HG03571 (cell line): ENCODE results near the gene YES1.
"Not testable (repeated sequence)": the region's sequence is repeated elsewhere in the genome, so short reads cannot be mapped to it uniquely, and the experiment has no call there.

Experiments
- ATAC-seq: cut with Tn5 transposase; IDR thresholded peaks from one replicate; pipeline ENCODE4 v1.9.1; 2021; ENCODE audit not compliant: unreplicated experiment

The YES1 gene

DNA sequence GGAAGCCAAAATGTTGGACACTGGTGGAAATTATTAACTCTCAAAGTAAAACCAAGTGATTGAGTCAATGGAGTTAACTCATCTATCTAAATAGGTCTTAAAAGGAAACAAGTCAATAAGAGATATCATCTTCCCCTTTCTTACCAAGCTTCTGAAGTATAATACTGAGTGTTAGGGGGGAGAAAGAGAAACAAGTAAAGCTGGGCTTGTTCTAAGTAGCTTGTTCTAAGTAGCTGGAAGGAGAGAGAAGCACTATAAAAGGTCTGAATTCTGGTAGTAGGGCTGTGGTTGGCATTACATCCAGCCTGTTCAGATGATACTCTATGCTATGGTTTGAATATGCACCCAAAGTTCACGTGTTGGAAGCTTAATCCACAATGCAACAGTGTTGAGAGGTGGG is 26.8 kb downstream of the YES1 start:
- no peak for ATAC-seq

DNA sequence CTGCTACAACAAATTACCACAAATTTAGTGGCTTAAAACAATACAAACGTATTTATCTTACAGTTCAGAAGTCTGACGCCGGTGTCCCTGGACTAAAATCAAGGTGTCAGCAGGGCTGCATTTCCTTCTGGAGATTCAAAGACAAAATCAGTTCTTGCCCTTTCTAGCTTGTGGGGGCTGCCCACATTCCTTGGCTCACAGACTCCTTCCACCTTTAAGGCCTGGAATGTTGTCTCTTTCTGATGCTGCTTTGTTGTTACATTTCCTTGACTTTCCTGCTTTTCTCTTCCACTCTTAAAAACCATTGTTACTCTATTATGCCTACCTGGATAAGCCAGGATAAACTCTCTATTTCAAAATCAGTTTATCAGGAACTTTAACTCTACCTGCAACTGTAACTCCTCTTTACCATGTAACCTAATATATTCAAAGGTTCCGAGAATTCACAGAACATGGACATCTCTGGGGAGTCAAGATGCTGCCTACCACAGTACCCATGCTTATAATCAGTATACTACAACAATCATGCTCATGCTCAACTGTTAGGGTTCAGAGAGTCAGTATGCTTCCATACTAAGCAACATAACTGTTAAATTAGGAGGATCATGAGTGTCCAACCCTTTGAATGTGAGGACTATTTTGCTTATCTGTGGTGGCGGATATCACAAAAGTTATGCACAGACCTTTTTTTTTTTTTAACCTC is 27.4 kb downstream of the YES1 start:
- ATAC-seq, result no peak

DNA sequence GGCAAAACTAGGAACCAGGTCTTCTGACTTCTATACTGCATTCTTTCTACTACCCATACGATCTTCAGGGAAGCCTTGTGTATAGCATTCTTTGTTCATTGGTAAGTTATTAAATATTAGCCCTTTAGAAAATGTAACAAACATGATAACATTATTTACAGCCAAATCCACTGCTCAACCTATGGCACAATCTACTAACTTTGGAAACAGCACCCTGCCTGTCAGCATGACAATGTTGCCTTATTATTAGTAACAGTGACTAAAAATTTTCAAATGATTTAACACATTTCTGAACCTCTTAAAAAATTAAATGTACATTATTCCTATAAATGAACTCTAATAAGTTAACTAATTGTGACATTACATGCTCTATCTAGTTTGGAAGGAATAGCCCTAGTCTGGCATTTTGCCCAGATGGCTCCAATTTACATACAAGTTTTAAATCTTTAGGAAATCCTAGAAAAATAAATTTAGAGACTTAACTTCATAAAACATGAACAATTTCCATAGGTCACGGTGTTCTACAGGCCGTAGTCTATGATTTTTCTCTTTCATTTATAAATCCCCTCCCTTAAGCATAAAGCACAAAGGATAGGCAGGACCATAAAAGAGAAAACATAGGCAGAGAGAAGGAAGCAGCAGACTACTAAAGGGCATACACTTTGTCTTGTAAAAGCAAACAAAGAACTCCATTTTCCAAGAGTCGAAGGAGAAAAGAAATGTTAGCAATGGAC is 33.7 kb downstream of the YES1 start:
- no peak for ATAC-seq

DNA sequence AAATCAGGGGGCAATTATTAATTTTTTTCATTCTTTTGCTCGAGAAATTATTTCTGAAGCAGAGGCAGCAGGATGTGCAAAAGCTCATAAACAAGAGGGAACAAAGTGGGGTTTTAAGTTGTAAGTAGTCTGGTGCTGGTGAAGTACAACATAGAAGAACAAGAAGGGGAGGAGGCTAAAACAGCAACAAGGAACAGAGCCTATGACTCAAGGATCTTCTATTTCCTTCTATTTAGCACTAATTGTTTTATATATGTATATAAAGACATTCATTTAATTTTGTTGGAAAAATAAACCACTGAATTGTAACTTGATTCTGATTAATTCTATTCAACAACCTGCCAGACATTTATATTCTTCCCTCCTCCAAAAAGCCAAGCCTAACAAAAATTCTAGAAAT is 35.0 kb downstream of the YES1 start:
- no peak for ATAC-seq

DNA sequence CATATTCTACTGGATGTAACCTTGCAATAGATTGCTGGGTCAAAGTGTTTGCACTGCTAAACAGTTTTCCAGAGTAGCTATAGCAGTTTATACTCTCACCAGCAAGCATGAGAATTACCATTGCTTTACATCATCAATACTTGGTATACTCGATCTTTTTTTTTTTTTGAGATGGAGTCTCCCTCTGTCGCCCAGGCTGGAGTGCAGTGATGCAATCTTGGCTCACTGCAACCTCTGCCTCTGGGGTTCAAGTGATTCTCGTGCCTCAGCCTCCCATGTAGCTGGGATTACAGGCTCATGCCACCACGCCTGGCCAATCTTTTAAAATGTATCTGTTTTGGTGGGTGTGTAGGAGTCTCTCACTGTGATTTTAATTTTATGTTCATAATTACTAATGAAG is 36.0 kb downstream of the YES1 start:
- ATAC-seq, result not testable (repeated sequence)

DNA sequence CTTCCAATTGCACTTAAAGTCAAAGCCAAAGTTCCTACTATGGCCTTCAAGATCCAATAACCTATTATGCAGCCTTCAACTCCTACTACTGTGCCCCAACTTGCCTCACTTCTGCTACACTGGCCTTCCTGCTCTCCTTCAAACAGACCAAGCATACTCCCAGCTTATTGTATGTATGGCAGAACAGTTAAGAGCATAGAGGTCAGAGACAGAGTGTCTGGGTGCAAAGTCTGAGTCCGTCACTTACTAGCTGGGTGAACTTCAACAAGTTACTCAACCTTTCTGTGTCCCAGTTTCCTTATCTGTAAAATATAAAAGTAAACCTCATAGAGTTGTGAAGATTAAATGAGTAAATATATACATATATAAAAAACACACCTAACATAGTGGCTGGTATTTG is 37.2 kb downstream of the YES1 start:
- ATAC-seq, result no peak

DNA sequence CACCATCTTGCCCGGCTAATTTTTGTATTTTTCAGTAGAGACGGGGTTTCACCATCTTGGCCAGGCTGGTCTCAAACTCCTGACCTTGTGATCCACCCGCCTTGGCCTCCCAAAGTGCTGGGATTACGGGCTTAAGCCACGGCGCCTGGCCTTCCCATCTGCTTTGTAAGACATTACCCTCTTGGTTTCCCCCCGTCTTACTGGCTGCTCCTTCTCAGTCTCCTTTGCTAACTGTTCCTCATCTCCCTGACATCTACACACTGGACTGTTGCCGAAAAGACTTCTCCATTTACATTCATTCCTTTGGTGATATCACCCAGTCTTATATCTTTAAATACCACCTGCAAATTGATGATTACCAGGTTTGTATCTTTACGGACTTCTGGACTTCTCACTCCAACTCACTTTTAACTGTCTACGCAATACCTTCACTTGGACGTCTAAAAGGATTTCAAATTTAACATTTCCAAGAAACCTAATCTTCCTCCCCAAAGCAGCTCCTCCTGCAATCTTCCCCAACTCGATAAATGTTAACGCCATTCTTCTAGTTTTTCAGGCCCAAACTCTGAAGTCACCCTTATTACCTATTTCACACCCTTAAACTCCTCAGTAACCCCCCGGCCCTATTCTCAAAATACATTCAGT is 37.9 kb downstream of the YES1 start:
- no peak for ATAC-seq

DNA sequence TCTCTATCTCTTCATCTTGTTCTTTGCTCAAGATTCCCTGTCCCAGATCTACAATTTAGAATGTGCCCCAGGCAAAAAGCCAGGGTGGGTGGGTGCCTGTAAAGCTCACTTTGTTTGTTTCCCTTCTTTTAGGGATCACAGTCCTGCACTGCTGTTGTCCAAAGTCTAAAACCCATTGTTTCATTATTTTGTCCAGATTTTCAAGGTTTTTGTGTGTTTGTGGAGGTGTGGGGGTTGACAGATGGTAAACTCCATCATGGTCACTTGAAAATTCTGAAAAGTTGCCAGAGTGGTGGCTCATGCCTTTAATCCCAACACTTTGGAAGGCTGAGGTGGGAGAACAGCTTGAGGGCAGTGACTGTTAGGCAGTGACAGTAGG is 41.5 kb downstream of the YES1 start:
- ATAC-seq, result no peak

DNA sequence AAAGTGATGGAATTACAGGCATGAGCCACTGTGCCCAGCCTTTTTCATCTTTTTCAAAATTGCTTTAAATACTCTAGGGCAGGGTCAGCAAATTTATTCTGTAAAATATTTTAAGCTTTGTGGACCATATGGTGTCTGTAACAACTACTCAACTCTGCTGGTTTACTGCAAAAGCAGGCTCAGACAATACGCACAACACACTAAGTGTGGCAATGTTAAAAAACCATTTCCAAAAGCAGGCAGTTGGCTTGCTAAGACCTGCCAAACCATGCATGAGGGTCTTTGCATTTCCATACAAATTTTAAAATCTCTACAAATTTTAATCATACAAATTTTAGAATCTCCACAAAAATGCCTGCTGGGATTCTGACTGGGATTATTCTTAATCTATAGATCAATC is 44.1 kb downstream of the YES1 start:
- no peak for ATAC-seq

DNA sequence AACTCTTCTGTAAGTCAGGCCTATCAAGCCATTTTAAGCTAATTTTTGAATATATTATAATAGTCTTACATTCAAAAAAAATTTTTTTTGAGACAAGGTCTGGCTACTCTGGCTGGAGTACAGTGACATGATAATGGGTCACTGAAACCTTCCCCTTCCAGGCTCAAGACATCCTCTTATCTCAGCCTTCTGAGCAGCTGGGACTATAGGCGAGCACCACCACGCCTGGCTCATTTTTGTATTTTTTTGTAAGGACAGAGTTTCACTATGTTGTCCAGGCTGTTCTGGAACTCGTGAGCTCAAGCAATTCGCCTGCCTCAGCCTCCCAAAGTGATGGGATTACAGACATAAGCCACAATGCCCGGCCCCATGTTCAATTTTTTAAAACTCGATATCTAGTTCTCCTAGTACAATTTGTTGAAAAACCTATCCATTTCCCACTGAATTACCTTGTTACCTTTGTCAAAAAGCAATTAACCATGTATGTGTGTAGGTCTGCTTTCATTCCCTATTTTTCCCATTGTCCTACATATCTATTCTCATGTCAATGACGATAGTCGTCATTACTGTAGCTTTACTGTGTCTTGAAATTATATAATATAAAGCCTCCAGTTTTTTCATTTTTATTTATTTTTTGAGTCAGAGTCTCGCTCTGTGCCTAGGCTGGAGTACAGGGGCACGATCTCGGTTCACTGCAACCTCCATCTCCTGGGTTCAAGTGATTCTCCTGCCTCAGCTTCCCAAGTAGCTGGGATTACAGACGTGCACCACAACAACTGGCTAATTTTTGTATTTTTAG is 44.8 kb downstream of the YES1 start:
- no peak for ATAC-seq

DNA sequence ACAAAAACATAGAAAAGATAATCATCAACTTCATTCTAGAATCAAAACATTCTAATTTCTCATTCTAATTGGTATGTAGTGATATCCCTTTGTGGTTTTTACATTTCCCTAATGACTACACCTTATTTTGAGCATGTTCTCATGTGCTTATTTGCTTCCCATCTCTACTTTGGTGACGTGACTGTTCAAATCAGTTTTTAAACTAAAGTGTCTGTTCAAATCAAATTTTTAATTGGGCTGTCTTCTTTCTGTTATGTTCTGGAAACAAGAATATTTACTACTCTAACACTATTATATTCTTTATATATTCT is 45.5 kb downstream of the YES1 start:
- ATAC-seq, result no peak

DNA sequence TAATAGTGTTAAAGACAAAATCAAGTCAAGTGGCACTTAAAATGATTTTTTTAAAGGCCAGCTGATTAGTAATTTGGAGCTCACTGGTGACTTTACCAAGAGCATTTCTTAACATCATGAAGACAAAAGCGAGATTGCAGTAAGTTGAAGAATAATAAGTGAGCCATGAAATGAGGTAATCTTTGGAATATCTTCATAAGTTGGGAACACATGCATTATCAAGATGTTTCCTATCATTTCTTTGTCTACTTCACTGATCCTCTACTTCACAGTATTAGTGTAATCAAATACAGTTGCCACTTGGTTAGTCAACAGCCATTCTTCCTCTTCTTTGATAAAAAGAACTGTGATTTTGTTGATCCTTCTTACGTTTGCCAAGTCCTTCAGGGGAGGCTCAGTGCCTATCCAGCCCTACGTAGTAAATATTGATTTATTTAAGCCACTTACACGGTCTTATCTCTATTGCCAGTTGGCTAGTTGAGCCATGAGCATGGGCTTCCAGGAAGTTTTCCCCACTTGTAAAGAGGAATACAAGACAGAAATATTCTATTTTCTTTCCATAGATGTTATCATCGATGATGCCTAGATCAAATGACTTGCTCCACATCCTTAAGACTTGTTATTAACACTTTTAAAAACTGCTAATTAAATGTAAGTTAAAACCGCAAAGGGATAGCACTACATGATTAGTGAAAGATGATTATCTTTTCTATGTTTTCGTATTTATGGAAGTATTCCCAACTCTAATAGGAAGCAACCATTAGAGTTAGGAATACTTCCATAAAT is 46.1 kb downstream of the YES1 start:
- no peak for ATAC-seq

DNA sequence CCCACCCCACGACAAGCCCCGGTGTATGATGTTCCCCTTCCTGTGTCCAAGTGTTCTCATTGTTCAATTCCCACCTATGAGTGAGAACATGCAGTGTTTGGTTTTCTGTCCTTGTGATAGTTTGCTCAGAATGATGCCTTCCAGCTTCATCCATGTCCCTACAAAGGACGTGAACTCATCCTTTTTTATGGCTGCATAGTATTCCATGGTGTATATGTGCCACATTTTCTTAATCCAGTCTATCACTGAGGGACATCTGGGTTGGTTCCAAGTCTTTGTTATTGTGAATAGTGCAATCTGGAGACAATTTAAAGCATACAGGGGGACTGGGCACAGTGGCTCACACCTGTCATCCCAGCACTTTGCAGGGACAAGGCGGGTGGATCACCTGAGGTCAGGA is 52.2 kb downstream of the YES1 start:
- ATAC-seq, result not testable (repeated sequence)

DNA sequence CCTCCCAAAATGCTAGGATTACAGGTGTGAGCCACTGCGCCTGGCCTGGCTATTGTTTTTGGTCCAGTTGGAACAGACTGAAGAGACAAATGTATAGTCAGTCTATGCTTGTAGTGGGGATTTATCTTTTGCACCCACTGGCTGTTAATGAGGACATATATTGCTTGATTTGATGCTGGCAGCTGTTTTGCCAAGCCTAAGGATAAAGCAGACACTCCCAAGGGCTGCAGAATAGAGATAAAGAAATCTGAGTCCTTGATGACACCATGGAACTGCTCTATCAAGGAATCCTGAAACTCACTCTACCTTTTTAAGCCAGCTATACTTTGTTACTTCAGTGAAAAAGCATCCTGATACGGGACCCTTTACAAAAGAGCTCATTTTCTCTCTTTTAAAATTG is 56.5 kb downstream of the YES1 start:
- no peak for ATAC-seq

DNA sequence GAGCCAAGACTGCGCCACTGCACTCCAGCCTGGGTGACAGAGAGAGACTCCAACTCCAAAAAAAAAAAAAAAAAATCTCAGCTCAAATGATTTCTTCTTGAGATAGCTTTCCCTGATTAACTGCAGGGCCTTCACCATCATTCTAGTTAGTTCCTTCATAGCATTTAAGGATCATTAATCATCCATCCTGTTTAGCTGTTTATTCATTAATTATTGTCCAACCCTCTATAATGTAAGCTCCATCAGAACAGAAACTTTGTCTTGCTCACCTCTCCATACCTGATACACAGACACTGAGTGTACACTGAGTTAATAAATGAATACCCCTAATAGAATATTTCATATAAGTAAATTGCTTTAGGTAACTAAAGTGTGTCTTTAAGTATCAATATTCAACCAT is 57.4 kb downstream of the YES1 start:
- ATAC-seq, result no peak

DNA sequence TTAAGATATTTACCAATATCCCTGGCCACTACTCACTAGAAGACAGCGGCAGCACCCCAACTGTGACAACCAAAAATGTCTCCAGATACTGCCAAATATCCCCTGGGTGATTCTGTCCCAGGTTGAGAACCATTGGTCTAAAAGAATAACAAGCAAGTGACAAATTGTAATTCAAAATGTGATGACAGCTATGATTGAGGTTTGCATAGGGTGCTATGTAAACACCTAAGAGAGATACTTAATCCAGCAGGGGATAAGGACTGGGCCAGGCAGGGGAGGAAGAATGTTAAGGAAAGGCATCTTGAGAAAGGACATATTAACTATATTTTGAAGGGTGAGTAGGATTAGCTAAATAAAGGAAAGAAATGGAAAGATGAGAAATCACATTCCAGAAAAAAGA is 61.6 kb downstream of the YES1 start:
- ATAC-seq, result no peak

DNA sequence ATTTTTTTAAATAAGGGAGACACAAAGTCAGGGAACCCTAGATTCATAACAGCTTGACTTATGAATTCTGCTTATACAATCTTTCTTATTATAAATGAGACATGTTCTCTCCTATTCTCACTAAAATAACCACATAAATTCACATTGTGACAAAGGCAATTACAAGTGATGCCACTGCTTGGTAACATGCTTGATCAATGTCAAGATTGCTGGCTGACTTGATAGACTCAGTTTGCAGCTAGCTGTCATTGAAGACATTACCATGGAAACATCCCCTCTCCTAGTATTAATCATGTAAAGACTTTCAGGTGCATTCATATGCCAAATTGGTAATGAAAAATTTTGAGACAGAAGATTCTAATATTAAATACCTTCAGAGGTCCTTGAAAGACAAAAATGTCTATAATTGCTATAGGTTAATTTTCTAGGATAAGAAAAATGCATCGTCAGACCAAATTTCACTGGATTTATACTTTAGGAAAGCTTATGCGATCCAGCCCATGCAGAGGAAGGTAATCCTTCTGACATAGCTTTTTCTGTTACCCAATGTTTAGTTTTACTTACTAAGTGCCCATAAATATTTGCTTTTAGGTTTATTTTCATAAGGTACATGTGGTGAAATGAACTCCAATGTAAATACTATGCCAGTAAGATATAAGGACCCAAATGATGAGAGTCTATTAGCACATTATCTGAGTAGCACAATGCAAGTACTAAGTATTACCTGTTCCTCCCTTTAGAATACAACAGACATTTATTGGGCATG is 67.0 kb downstream of the YES1 start:
- ATAC-seq, result no peak

DNA sequence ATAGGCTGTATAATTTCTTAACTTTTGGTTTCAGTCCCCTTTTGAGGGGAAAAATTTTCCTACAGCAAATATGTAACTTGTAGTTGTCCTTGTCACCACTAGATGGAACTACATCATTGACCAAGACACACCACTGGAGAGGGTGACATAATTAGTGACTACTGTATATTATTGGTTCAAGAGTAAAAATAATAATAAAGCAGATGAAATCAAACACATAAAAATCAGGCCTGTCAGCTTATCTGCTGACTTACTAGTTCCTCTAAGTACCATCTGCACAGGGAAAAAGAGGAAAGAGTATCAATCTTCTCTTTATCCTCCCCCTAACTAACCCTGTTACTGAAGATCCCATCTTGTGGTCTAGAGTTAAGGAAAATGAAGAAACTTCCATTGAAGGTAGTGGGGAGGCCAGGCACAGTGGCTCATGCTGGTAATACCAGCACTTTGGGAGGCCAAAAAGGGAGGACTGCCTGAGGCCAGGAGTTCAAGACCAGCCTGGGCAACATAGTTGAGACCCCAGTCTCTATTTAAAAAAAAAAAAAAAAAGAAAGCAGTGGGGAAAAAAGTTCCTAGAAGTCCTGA is 70.0 kb downstream of the YES1 start:
- peak; percentile 83 for ATAC-seq

DNA sequence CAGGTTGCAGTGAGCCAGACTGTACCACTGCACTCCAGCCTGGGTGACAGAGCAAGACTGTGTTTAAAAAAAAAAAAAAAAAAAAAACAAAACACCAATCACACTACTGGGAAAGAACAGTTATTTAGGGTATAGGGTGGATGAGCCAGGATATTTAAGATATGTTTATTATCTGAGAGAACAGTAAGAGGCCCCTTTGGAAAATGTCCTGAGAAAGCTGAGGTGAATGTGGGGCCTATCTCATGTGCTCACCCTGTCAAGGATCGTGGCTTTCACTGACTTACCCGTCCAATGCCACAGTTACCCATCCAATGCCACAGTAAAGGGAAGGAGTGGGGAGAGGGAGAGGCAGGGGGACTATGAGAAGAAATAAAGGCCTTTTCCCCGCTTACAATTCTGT is 79.7 kb downstream of the YES1 start:
- ATAC-seq, result no peak

DNA sequence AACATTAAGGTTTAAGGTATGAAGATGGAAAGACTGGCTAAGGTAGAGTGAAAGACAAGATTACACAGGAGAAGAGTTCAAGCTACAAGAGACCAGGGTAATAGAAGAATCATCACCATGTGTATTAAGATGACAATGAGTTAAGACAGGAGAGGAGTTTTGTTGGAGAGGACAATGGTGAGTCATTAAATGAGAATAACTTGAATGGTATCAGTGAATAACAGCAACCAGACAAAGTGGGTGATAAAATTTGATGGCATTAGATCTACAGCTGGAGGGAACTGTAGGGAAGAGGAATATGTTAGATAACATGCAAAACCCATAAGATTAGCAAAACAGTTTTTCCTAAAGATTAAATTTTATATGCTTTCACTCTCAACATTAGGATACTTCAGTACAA is 80.9 kb downstream of the YES1 start:
- no peak for ATAC-seq
